Skeletal muscle satellite cell (primary cell): ENCODE results near the gene BTBD2.

ENCODE experiments used
- H3K27me3 ChIP-seq: 2 replicates; pipeline ENCODE4 v1.7.0; 2013; ENCODE audit warnings: low read length; ENCODE audit not compliant: control insufficient read depth, insufficient read depth
- H3K36me3 ChIP-seq: 2 replicates; pipeline ENCODE4 v1.7.0; 2013; ENCODE audit warnings: mild to moderate bottlenecking, control low read depth, low read length; ENCODE audit not compliant: insufficient read depth
- H3K4me1 ChIP-seq: 2 replicates; pipeline ENCODE4 v1.7.0; 2013; ENCODE audit warnings: low read length; ENCODE audit not compliant: control insufficient read depth, insufficient read depth
- H3K4me2 ChIP-seq: 2 replicates; pipeline ENCODE4 v1.7.0; 2013; ENCODE audit warnings: mild to moderate bottlenecking, low read length
- H3K4me3 ChIP-seq: 2 replicates; pipeline ENCODE4 v1.7.0; 2013; ENCODE audit warnings: low read length
- H3K9ac ChIP-seq: 2 replicates; pipeline ENCODE4 v1.7.0; 2013; ENCODE audit warnings: mild to moderate bottlenecking, low read depth, low read length, moderate library complexity
- H3K9me3 ChIP-seq: replicated peaks from 2 replicates; pipeline ENCODE4 v1.7.0; 2013; ENCODE audit warnings: mild to moderate bottlenecking, control low read depth, low read length

BTBD2 gene

DNA sequence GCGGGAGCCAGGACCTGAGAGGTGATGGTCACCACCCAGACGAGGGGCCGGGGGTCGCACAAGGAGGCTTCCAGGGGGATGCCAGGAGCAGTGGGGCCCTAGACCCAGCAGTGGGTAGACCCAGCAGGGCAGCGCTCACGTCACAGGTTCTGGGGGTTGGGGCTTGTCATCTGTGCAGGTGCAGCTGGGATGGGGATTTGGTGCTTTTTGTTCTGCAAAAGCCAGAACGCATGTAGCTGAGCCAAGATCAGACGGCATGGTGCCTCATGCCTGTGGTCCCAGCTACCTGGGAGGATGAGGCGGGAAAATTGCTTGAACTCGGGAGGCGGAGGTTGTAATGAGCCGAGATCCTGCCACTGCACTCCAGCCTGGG, 59.4 kb downstream of the BTBD2 start:
- Histone ChIP-seq H3K4me2 (no peak overlapping the region), H3K9ac (no peak overlapping the region), H3K4me3 (no peak overlapping the region), H3K4me1 (no peaks in the 10 kb centered on the region), H3K36me3 (peaks cover 3% of the 10 kb centered on the region), H3K27me3 (no peaks in the 10 kb centered on the region), H3K9me3 (no peaks in the 10 kb centered on the region)

DNA sequence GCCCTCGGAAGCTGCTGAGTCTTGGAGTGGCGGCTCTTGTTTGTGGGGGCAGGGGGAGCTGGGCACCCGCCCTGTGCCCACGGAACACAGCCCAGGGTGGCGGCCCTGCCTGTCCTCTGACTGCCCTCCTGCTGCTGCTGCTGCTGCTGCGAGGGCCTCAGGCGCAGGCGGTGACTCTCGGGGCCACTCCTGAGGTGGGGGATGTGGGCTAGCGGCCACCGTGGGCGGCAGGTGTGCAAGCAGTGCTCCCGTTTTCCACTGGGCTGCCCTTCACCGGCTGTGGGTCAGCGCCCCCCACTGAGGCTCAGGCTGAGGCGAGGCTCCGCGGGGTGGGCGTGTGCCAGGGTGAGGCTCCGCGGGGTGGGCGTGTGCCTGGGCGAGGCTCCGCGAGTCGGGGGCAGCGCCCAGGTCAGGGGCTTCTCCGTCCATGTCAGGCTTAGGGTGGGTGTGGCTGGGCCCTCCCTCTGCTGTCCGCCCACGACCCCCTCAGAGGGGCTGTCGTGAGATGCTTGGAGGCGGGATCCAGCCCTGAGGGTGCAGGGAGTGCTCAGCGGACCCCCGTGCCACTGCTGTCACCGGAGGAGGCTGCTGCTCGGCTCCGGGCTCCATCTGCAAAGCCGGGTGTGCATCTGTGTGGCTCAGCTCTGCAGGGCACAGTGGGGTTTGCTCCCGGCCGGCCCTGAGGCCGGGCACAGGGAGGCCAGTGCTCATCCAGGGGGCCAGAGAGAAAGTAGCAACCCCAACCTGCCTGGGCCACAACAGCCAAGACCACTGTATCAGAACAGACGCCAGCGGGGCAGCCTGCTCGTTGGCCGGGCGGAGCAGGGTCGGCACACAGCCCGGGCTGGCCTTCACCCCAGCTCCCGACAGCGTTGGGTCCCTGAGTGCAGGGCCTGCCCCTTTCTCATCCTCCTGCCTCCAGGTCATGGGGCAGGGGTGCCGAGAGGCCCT, 60.1 kb downstream of the BTBD2 start:
- Histone ChIP-seq H3K4me3 (no peak overlapping the region), H3K27me3 (no peaks in the 10 kb centered on the region), H3K4me1 (no peaks in the 10 kb centered on the region), H3K36me3 (peaks cover 3% of the 10 kb centered on the region), H3K9ac (no peak overlapping the region), H3K9me3 (no peaks in the 10 kb centered on the region), H3K4me2 (no peak overlapping the region)

DNA sequence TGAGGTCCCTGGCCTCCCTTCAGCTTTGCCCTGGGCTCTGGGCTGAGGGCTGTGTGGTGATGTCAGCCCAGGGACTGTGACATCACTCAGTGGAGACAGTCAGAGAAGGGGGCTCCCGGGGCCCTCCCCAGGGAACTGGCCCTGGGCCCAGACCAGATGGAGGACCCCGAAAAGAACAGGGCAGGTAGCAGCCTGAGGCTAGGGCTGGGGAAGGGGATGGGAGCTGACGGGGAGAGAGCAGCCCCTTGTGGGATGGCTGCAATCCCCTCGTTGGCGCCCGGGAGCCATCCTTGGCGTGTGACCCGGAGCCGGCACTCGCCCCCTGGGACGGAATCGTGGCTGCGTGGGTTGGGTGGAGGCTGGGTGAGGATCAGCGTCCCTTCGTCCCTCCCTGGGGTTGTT, 61.0 kb downstream of the BTBD2 start:
- no peaks in the 10 kb centered on the region for H3K27me3 ChIP-seq
- no peak overlapping the region for H3K9ac ChIP-seq
- H3K9me3 ChIP-seq = no peaks in the 10 kb centered on the region
- H3K4me1 ChIP-seq = no peaks in the 10 kb centered on the region
- no peak overlapping the region for H3K4me3 ChIP-seq
- H3K36me3 ChIP-seq = peaks cover 3% of the 10 kb centered on the region
- no peak overlapping the region for H3K4me2 ChIP-seq

GRCh38 chr19:1953441-1954094, 61.9 kb downstream of the BTBD2 start:
- H3K9ac ChIP-seq = no peak overlapping the region
- no peak overlapping the region for H3K4me3 ChIP-seq
- H3K27me3 ChIP-seq = no peaks in the 10 kb centered on the region
- H3K4me1 ChIP-seq = no peaks in the 10 kb centered on the region
- H3K9me3 ChIP-seq = no peaks in the 10 kb centered on the region
- H3K36me3 ChIP-seq = peaks cover 3% of the 10 kb centered on the region
- H3K4me2 ChIP-seq = no peak overlapping the region

DNA sequence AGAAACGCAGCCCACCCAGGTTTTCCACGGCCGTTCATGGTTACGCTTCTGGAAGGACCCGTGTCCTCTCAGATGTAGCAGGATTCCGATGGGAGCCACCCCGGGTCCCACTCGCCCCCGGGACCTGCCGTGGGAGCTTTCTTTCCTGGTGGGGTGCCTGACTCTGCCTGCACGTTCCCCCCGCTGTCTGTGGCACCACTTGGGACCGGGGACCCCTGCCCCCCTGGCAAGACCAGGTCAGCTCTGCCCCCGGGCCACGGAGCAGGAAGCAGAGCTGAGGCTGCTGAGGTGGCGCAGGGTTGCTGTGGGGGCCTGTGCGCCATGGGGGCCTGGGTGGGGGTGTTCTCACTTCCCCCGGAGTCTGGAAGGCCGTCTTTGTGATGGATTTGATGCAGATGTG, 62.5 kb downstream of the BTBD2 start:
- H3K9ac ChIP-seq = no peak overlapping the region
- no peaks in the 10 kb centered on the region for H3K27me3 ChIP-seq
- peaks cover 3% of the 10 kb centered on the region for H3K36me3 ChIP-seq
- H3K4me3 ChIP-seq = no peak overlapping the region
- H3K4me1 ChIP-seq = no peaks in the 10 kb centered on the region
- no peaks in the 10 kb centered on the region for H3K9me3 ChIP-seq
- H3K4me2 ChIP-seq = no peak overlapping the region

DNA sequence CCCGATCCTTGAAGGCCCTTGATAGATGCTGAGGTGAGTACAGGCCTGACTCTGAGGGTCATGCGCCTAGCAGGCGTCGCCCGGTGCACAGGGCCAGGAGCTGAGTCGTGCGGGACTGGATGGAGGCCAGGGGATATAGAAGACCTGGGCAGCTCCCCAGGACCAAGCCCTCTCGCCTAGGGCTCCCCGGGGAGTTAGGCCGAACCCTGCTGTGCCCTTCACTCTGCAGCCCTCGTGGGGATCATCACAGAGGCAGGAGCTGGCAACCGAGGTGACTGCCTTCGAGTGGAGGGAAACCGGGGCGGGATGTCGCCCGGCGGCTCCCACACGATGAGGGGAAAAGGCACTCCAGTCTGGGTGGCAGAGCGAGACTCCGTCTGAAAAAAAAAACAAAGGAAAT, 62.9 kb downstream of the BTBD2 start:
- Histone ChIP-seq H3K4me2 (no peak overlapping the region), H3K9ac (no peak overlapping the region), H3K9me3 (no peaks in the 10 kb centered on the region), H3K4me3 (no peak overlapping the region), H3K27me3 (no peaks in the 10 kb centered on the region), H3K36me3 (peaks cover 3% of the 10 kb centered on the region), H3K4me1 (no peaks in the 10 kb centered on the region)

- H3K4me3 ChIP-seq = no peak overlapping the region
- H3K9me3 ChIP-seq = no peaks in the 10 kb centered on the region
- no peak overlapping the region for H3K9ac ChIP-seq
- H3K4me2 ChIP-seq = no peak overlapping the region
- peaks cover 3% of the 10 kb centered on the region for H3K36me3 ChIP-seq
- H3K27me3 ChIP-seq = no peaks in the 10 kb centered on the region
- H3K4me1 ChIP-seq = no peaks in the 10 kb centered on the region
Observed at GRCh38 chr19:1950640-1951039, 64.9 kb downstream of the BTBD2 start.

DNA sequence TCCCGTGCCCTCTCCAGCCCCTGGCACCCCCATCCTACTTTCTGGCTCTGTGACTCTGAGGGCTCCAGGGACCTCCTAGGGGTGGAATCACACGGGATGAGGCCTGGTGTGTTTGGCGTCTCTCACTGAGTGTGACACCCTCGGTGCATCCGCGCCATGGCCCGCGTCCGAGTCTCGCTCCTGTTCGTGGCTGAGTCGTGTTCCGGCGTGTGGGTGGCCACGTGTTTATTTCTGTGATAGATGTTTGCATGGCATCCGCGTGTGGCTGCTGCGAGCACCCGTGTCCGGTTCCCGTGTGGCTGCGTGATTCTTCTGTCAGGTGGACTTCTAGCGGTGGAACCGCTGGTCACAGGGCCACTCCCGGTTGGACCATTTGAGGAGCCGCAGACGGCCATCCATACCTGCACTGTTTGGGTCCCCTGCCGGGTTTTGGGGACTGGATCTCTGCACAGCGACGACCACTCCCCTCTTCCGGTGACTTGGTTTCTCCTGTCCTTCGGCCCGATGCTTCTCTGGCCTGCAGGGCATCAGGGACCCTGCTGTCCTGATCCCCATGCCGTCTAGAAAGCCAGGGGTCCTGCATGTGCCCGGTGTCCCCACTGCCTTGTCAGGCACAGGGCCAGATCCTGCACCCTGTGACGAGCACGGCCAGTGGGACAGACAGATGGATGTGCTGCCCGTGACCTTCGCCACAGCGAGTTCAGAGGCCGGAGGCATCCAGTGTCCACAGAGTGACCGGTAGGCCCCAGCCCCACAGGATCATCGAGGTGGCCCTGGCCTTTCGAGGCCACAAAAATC, 66.0 kb downstream of the BTBD2 start:
- peaks cover 3% of the 10 kb centered on the region for H3K36me3 ChIP-seq
- H3K4me2 ChIP-seq = no peak overlapping the region
- H3K27me3 ChIP-seq = no peaks in the 10 kb centered on the region
- H3K9me3 ChIP-seq = no peaks in the 10 kb centered on the region
- H3K9ac ChIP-seq = no peak overlapping the region
- peaks cover 5% of the 10 kb centered on the region for H3K4me1 ChIP-seq
- H3K4me3 ChIP-seq = no peak overlapping the region

- peaks cover 3% of the 10 kb centered on the region for H3K36me3 ChIP-seq
- H3K4me1 ChIP-seq = peaks cover 19% of the 10 kb centered on the region
- no peak overlapping the region for H3K4me2 ChIP-seq
- no peaks in the 10 kb centered on the region for H3K27me3 ChIP-seq
- no peak overlapping the region for H3K4me3 ChIP-seq
- H3K9me3 ChIP-seq = no peaks in the 10 kb centered on the region
- no peak overlapping the region for H3K9ac ChIP-seq
Observed at GRCh38 chr19:1947651-1948209, 67.8 kb downstream of the BTBD2 start.

DNA sequence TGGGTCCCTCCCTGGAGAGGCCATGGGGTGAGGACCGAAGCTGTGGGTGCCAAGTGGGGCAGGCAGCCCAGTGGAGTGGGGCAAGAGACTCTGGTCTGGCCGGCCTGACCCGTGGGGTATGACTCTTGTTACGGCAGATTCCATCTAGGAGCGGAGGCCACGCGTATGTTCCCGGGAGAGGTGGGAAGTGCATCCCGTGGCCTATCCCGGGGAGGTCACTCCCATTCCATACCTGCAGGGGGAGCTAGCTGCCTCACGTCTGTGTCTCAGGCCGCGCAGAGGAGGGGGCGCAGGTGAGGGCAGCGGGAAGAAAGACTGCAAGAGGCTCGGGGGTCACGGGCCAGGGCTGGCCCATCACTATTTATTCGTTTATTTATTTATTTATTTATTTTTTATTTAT, 69.6 kb downstream of the BTBD2 start:
- peaks cover 21% of the 10 kb centered on the region for H3K4me1 ChIP-seq
- H3K36me3 ChIP-seq = no peaks in the 10 kb centered on the region
- H3K9me3 ChIP-seq = no peaks in the 10 kb centered on the region
- no peaks in the 10 kb centered on the region for H3K27me3 ChIP-seq
- no peak overlapping the region for H3K9ac ChIP-seq
- no peak overlapping the region for H3K4me3 ChIP-seq
- no peak overlapping the region for H3K4me2 ChIP-seq

- no peaks in the 10 kb centered on the region for H3K27me3 ChIP-seq
- H3K4me2 ChIP-seq = no peak overlapping the region
- no peaks in the 10 kb centered on the region for H3K9me3 ChIP-seq
- peaks cover 26% of the 10 kb centered on the region for H3K4me1 ChIP-seq
- no peaks in the 10 kb centered on the region for H3K36me3 ChIP-seq
- H3K9ac ChIP-seq = no peak overlapping the region
- no peak overlapping the region for H3K4me3 ChIP-seq
Observed at GRCh38 chr19:1944916-1945561, 70.5 kb downstream of the BTBD2 start.
